HT1080 (cell line): Measurements from ENCODE around the gene RNF135. TPM values are rescaled to one million over a fixed set of nuclear protein-coding genes. Genes with fewer than 3 reads are reported as not detected.
"Not testable (repeated sequence)": the region's sequence is repeated elsewhere in the genome, so short reads cannot be mapped to it uniquely, and the experiment has no call there.

Experiments used
- DNase-seq: peaks from one replicate; pipeline ENCODE4 v3.0.0-alpha.2; 2015; ENCODE audit warnings: low read depth
- total RNA-seq: library from RNA; depleted of rRNA; stranded (reverse); fragments of >200 nt; shearing (Covaris generic); gene quantifications from 2 replicates; pipeline ENCODE4 v1.2.3, GENCODE V29; 2014

The RNF135 gene
- total RNA-seq, 1 experiment from 2014 or later: 14.9 TPM

DNA sequence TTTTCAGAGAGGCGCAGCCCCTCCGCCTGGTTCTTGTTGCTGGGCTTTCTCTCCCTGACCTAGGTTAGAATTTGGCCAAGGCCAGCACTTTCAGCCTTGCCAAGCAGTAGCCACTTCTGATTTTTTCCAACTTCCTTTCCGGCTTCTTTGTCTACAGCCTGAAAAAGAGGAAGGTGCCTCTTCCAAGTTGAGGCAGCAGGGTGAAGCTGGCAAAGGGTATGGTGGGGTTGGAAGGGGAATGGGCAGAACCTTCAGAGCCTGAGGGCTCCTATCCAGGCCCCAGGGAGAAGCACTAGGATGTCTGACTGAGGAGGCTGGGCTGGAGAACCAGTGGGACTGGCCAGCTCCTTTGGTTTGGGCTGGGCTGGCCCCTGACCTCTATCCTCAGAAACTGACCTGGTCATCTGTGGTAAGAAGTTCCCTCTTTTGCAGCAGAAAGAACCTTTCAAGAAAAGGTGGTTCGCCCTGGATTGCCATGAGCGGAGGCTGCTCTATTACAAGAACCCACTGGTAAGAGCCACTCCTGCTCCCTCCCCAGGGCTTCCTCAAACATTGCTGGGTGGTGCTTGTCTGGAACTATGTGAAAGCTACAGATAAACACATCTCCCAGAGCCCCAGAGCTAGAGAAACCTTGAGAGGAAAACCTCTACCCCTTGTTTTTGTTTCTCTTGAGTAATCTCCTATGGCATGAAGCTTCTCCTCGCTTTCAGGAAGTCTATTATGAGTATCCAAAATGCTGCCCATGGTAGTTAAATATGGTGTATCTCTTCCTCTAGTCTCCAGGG lies 16.6 kb upstream of the RNF135 start:
- no peak for DNase-seq

DNA sequence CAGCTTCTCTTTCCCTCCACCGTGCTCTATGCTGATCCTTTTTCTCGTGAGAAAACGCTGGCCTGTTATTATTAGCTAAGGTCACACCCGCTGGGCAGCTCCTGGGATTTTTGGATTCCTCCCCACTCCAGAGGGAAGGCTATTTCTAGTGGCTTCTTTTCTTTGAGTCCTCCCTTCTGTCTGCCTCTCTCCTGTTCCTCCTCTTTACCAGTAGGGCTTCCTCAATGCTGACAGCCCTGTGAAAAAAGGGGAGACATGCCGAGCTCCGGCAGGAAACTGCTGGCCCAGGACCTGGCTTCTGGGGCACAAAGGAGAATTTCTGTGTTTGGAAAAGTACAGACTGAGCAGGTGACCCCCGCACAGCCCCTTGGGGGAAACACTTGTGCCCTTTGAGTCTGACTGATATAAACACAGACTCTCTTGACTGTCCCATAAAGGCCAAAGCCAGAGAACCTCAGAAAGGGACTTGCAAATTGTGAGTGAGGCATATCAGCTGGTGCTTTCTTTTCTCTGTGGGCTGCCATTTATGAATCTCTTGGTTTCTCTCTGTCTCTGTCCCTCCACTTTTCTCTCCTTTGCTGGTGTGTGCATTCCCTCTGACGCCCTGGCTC lies 14.0 kb upstream of the RNF135 start:
- DNase-seq: no peak

DNA sequence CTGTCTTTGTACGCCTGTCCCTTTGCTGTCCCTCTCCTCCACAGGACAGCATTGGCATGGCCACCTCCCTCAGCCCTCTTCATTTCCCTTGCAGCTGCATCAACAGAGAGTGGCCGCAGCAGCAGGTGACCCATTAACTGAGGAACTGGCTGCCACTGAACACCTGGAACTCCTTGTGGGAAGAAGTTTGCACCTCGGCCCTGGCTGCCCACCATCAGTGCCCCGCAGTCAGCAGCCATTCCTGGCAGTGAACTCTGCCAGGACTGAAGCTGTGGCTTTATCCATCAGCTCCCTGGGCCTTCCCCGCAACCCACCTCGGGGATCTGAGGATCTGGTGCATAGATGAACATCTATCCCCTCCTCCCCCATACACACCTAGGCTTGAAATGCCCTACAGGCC lies 13.1 kb upstream of the RNF135 start:
- DNase-seq: no peak

DNA sequence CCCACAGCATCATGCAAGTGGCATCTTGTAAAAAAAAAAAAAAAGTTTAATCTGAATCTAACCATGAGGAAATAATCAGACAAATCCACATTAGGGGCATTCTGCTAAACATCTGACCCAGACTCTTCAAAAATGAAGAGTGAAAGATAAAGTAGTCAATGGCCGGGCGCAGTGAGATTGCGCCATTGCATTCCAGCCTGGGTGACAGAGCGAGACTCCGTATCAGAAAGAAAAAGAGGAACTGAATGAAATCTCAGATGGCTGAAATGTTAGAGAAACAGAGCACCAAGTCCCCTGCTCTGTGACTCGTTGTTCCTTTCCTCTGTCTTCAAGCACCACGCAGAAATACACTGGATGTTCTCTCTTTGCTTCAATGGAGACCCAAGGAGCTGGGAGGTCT lies 12.7 kb upstream of the RNF135 start:
- no peak for DNase-seq

DNA sequence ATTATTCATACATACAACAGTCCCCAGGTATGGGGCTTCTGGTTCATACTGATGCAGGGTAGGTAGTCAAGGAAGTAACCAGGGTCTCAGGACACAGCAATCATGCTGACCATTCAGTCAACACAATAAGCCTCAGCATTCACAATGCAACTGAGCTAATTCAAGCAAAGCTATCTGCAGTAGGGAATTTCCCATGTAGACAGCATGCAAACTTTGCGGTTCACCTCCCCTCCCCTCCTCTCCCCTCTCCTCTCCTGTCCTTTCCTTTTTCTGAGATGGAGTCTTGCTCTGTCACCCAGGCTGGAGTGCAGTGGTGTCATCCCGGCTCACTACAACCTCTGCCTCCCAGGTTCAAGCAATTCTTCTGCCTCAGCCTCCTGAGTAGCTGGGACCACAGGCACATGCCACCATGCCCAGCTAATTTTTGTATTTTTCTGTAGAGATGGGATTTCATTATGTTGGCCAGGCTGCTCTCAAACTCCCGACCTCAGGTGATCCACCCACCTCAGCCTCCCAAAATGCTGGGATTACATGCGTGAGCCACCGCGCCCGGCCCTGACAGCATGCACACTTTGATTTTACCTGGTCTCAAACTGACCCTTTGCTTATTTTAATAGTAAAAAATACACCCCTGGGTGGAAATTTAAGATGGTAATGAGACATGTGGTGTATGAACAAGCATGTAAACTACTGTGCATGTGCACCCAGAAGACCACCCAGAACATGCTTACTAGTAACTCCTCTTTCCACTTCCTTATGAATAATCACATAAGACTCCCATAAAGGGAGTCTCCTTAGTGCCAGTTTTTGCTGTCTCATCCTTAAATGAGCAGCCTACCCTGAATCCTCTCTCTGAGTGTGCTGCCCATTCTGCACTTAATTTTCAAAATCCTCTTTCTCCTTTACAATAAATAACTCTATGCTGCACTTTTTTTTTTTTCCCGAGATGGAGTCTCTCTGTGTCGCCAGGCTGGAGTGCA lies 9.3 kb upstream of the RNF135 start:
- DNase-seq: peak; percentile 10

DNA sequence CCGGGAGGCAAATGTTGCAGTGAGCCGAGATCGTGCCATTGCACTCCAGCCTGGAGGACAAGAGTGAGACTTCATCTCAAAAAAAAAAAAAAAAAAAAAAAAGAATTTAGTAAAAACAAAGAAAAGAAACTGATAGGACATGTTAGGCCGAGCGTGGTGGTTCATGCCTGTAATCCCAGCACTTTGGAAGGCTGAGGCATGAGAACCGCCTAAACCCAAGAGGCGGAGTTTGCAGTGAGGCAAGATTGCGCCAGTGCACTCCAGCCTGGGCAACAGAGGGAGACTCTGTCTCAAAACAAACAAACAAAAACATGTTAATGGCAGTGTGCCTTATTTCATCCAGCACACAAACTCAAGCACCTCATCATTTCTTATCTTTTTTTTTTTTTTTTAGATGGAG lies 6.5 kb upstream of the RNF135 start:
- not testable (repeated sequence) for DNase-seq

DNA sequence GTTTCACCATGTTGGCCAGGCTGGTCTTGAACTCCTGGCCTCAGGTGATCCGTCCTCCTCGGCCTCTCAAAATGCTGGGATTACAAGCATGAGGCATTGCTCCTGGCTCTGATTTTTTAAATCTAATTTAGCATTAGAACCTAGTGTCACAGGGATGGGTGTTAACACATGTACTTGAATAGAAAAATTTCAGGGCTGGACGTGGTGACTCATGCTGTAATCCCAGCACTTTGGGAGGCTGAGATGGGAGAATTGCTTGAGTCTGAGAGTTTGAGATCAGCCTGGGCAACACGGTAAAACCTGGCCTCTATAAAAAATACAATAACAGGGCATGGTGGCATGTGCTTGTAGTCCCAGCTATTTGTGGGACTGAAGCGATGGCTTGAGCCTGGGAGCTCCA lies 6.0 kb upstream of the RNF135 start:
- DNase-seq: peak; percentile 53

DNA sequence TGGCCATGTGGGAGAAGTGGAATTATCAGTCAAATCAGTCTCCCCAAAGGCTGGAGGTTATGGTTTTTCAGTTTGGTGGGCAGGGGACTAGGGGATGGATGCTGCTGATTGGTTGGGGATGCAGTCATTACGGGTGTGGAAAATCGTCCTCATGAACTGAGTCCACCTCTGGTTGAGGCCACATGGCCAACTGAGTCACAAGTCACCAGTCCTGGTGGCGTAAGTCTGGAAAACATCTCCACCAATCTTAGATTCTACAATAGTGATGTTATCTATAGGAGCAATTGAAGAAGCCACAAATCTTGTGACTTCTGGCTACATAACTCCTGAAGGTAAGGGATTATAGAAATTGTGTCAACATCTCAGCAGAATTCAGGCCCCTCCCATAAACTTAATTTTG lies 5.2 kb upstream of the RNF135 start:
- DNase-seq: no peak

DNA sequence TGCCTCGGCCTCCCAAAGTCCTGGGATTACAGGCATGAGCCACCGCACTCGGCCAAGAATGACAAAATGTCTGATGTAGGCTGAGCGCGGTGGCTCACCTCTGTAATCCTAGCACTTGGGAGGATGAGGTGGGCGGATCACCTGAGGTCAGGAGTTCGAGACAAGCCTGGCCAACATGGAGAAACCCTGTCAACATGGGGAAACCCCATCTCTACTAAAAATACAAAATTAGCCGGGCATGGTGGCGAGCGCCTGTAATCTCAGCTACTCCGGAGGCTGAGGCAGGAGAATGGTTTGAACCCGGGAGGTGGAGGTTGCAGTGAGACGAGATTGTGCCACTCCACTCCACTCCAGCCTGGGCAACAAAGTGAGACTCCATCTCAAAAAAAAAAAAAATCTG lies 2.9 kb upstream of the RNF135 start:
- DNase-seq: not testable (repeated sequence)

DNA sequence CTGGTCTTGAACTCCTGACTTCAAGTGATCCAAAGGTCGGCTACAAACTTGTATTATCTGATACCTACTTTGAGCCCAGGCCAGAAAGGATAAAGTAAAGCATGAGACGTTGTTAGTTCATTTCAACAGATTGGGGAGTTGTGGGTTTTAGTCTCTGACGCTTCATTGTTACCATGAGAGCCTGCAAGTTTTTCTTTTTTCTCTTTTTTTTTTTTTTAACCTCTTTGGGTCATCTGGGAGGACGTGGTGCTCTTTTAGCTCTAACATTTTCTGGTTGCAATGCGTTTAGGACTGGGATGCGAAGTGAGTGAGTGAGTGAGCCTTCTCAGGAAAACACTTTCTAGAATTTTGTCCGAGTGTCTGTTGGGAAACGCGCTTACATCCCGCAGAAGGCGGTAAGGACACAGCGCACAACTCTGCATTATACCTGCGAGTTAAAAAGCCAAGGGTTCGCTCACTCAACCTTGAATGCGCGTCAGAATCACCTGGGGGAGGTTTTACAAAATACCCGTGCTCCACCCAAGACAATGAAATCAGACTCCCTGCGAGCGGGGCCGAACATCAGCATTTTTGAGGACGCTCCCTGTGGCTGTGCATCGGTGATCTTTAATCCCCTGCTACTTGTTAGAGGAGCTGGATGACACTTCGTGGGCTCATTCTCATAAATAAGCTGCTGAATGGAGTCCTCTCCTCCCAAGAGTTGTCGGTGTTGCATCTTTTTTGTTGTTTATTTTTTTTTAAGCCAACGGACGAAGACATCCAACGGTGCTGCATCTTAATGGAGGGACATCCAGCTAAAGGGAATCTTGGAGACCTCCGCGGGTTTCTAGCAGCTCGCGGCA lies 629 bp upstream of the RNF135 start:
- DNase-seq: no peak

DNA sequence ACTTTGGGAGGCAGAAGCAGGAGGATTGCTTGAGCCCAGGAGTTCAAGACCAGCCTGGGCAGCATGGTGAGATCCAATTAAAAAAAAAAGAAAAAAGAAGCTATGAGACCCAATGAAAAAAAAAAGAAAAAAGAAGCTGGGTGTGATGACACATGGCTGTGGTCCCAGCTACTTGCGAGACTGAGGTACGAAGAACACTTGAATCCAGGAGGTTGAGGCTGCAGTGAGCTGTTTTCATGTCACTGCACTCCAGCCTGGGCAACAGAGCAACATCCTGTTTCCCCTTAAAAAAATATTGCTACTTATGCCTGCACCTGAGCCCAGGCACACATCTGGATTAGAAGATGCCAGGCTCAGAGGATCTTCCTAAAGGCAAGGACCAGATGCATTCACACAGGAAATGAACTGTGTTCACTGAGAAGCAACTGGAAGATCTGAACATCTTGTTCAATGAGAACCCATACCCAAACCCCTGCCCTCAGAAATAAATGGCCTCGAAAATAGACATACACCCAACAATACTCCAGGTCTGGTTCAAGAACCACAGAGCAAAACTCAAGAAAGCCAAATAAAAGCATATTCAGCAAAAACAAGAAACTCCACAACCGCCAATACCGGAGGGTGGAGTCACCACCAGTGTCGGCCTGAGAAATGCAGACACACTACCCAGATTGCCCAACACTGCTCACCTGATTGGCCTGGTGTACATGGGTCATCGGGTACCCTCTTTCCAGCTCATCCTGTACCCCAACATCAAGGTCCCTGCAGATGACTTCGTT lies 4.4 kb downstream of the RNF135 start:
- DNase-seq: no peak

DNA sequence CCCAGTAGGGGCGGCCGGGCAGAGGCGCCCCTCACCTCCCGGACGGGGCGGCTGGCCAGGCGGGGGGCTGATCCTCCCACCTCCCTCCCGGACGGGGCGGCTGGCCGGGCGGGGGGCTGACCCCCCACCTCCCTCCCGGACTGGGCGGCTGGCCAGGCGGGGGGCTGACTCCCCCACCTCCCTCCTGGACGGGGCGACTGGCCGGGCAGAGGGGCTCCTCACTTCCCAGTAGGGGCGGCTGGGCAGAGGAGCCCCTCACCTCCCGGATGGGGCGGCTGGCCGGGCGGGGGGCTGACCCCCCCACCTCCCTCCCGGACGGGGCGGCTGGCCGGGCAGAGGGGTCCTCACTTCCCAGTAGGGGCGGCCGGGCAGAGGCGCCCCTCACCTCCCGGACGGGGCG lies 9.1 kb downstream of the RNF135 start:
- DNase-seq: not testable (repeated sequence)

DNA sequence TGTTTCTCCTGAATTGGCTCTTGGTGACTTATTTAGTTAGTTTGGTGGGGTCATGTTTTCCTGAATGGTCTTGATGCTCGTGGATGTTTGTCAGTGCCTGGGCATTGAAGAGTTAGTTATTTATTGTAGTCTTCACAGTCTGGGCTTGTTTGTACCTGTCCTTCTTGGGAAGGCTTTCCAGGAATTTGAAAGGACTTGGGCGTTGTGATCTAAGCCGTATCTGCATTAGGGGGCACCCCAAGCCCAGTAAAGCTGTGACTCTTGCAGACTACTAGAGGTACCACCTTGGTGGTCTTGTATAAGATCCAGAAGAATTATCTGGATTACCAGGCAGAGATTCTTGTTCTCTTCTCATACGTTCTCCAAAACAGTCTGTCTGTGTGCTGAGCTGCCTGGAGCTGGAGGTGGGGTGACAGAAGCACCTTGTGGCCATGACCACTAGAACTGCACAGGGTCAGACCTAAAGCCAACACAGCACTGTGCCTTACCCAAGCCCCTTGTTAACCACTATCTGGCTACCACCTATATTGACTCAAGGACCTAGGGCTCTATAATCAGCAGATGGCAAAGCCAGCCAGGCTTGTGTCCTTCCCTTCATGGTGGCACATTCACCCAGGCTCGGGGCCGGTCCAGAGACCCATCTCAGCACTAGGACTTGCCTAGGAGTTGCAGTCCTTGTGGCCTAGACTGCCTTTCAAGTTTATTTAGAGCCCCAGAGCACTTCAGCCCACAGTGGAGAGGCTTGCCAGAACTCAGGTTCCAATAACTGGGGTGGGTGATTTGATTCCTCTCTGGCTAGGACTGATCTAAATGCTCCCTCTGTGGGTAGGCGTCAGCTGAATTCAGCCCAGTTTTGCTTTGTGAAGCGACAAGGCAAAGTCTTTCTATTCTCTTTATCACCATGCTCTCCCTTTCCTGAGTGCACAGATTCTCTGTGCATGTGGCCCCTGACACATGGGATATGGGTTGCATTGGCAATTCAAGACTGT lies 11.0 kb downstream of the RNF135 start:
- no peak for DNase-seq

DNA sequence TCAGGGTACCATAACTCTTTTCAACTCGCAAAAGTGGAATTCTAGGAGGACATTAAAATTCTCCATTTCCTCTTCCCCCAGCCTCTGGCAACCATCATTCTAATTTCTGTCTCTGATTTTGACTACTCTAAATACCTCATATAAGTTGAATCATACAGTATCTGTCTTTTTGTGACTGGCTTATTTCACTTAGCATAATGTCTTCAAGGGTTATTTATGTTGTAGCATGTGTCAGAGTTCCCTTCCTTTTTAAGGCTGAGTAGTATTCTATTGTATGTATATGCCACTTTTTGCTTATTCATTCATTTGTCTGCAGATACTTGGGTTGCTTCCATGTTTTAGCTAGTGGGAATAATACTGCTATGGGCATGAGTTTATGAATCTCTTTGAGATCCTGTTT lies 12.0 kb downstream of the RNF135 start:
- DNase-seq: no peak

DNA sequence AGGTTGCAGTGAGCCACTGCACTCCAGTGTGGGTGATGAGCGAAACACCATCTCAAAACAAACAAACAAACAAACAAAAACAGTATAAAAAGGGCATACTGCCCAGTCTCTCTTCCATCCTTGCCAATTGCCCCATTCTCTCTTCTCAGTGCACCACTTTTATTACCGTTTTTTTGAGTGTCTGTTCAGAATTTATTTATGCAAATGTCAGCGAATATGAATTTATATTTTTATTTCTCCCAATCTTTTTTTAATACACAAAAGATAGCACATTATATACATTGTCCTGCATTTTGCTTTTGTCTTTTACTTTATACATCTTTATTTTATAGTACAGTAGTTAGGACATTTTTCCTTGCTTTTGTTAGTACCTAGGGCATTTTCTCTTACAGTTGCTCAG lies 19.6 kb downstream of the RNF135 start:
- DNase-seq: no peak

DNA sequence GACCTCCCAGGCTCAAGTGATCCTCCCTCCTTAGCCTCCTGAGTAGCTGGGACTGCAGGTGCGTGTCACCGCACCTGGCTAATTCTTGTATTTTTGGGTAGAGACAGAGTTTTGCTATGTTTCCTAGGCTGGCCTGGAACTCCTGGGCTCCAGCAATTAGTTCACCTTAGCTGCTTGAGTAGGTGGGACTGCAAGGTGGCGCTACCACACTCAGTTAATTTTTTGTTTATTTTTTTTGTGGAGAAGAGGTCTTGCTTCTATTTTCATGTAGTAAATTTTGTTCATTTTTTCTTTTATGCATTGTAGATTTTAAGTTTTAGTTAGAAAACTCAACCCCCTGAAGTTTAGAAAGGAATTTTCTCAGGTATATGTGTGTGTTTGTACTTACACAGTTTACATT lies 21.7 kb downstream of the RNF135 start:
- no peak for DNase-seq

DNA sequence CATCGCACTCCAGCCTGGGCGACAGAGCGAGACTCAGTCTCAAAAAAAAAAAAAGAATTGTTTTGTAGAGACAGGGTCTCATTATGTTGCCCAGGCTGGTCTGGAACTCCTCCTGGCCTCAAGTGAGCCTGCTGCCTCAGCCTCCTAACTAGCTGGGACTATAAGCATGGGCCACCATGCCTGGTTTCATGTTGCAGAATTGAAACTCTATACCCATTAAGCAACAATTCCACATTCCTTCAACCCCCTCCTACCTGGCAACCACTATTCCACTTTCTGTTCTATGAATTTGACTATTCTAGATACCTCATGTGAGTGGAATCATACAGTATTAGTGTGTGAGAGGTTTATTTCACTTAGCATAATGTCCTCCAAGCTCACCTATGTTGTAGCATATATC lies 24.5 kb downstream of the RNF135 start:
- DNase-seq: peak; percentile 4

DNA sequence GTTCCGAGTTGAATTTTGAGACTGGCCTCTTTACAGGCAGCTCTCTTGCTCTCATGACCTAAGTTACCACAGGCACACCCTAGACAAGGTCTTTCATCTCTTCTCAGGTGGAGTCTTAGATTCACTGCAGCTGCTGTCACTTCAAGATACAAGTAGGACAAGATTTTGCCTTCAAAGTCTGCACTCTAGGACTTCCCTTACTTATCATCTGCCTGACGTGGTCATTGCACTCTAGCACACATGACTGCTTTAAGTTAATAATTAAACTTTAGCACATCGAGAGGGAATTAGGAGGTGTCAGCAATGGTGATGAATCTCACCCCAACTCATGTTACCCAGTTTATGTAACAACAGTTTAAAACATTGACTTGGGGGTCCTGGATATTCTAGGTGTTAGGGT lies 25.6 kb downstream of the RNF135 start:
- DNase-seq: no peak

DNA sequence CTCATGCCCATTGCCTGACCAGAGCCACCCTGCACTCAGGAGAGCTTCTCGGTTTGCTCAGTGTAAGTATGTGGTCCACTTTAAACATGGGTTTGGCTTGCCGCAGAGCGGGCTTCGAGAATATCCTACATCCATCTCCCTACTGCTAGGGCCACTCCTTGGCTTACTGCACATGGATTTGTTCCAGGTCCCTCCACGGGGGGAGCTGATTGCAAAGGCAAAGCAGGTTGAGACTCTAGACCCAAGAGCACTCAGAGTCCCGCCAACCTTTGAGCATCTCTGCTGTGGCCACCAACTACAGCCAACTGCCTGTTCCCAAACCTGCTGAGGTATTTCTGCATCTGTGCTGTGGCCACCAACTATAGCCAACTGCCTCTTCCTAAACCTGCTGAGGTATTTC lies 26.4 kb downstream of the RNF135 start:
- DNase-seq: no peak
